GM21515 (cell line): Measurements from ENCODE around the gene FOXP4.

Experiments used
- ATAC-seq: cut with Tn5 transposase; IDR thresholded peaks from one replicate; pipeline ENCODE4 v1.9.1; 2021; ENCODE audit not compliant: unreplicated experiment

Gene FOXP4

DNA sequence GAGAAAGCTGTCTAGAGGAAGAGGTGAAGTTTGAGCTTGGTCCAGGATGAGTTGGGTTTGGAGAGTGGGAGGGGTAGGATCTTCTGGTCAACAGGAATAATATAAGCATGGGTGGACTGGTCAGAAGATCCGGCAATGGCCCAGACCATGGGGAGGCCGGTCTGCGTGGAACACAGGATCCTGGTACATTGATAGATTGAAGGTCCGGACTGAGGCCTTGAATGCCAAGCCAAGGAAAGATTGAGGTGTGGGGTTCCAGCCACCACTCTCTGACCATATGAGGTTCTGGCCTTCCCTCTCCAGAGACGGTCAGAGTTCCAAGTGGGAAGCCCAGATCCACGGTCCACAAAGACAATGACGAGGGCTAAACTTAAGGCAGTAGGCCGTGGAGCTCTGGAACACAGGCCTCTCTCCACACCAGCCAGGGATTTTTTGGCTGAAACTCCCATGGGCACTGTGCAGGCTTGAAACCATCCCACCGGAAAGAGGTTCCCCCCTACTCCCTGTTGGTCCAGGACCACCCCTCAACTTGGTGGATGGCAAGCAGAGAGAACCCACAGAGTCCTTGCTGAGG lies 95.3 kb downstream of the FOXP4 start:
- ATAC-seq = no peak

DNA sequence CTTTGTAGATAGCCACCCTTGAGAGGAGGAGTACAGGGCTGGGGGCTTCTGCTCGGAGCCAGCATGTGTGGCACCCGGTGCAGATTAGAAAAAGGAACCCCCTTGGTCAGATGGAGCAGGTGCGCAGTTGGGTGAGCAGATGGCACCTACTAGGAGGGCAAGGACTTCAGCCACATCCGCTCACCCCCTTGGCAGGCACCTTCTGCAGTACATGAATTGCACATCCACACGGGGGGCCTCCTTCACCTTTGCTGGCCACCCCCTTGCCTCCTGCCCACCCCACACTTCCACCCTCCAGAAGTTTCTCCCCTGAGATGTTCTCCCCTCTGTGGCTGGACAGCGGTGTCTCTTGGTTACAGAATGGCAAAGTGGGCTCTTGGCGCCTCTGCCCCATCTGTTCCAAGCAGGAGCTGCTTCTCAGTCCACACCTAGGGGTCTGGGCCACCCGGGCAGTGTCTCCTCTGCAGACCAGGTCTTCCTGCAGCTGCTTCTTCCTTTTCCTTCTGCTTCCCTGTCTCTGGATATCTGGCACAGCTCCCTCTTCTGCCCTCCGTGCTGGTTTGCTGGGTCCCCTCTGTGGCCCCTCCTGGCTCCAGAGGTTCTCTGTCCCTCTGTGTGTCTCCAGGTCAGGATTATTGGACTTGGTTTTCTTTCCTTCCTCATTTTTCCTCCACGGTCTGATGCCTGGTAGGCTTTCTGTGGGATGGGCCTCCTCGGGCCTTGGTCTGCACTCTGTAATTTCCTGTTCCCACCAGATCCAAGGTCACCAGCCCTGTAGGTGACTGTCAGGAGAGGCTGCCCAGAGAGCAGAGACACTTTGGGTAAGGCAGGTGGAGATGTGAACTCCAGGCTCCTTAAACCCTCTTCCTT lies 96.1 kb downstream of the FOXP4 start:
- ATAC-seq = no peak

DNA sequence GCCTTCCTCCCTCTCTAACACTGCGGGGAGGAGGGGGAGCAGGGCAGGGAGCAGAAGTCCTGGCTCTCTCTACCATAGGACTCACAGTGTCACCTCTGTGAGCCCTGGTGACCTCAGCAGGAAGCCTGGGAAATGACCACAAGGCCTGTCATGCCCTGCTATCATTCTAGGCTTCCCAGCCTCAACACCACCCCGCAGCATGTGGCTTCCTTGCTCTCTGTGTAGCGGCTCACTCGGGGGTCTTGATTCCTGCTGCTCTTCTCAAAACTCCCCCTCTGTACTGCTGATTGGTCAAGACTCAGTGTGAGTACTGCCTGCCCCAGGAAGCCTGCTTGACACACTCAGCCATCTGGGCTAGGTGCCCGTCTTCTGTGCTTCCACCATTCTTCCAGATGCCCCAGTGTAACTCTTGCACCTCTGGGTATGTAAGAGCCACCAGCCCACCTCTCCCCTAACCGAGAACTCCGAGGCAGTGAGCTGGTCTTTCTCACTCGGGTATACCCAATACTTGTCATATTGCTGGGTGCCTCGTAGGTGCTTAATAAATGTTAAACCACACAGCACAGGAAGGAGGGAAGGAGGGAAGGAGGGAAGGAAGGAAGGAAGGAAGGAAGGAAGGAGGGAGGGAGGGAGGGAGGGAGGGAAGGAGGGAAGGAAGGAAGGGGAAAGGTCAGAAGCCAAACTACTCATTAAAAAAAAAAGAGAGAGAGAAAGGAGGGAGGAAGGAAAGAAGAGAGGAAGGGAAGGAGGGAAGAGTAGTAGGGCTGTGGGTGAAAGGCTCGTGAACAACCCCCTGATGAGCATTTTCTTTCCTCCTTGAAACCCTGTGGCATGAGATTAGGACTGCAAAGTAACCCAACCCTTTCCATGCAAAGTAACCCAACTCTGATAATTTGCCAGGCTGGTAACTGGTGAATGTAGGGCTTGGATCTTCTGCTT lies 97.0 kb downstream of the FOXP4 start:
- ATAC-seq = no peak

DNA sequence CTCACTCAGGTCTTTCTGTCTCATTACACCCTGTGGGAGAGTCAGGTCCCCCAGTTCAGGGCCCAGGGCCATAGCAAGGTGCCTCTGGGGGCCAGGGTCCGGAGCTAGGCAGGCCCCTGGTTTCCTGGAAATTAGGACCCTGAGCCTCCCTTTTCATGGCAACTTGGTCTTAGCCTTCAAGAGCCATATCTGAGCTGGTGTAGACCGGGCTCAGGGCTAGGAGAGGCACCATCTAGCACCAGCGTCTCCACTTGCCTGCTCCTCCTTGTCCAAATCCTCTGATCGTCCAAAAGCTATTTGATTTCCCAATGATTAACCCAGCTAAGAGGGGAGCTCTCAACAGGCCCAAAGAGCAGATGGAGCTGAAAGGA lies 97.7 kb downstream of the FOXP4 start:
- ATAC-seq = no peak

DNA sequence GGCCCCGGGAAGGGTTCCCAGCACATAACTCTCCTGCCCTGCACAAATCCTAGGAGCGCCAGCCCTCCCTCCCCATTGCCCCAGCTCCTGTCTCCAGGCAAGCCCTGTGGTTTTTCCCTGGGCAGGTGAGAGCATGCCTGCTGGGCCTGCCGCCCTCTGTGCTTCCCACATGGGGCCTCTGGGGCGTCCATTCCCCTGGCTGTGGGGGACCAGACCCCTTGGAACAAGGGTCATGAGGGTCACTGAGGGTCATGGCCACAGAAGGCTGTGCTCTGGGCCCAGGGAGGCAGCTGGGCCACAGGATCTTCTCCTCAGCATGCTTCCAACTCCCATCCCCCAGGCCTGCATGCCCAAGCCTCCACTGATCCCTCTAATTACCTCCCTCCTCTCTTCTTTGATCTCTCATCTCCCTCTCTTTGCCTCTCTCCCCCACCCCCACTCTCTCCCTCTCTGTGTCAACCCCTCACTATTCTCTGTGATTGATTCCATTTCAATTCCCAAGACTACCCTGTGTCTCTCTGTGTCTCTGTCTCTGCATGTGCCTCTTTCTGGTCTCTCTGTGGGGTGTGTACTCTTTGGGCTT lies 98.2 kb downstream of the FOXP4 start:
- ATAC-seq = no peak

DNA sequence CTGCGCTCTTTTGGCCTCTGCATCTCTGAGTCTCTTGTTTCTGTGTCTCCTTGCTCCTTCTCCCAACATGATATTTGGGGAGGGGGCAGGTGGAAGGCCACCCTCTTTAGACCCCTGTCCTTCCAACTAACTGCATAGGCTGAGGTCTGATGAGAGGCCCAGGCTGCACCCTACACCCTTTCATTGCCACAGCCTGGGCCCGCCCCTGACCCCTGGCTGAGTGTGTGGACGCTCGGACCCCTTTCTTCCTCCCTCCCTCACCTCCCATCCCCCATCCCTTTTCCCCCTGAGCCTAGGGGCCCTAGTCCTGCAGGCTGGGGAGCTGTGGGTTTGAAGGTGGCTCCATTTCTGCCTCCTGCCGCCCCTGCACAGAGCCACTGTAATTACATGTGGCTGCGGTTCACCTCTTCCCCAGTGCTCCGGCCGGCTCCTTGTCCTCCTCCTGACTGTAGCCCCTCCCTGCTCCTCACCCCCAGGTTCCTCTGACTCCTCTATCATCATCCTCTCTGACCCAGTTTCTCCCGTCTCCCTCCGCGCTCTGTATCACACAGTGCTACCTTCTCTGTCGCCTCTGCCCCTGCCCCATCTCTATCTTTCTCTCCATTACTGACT lies 98.9 kb downstream of the FOXP4 start:
- no peak for ATAC-seq

DNA sequence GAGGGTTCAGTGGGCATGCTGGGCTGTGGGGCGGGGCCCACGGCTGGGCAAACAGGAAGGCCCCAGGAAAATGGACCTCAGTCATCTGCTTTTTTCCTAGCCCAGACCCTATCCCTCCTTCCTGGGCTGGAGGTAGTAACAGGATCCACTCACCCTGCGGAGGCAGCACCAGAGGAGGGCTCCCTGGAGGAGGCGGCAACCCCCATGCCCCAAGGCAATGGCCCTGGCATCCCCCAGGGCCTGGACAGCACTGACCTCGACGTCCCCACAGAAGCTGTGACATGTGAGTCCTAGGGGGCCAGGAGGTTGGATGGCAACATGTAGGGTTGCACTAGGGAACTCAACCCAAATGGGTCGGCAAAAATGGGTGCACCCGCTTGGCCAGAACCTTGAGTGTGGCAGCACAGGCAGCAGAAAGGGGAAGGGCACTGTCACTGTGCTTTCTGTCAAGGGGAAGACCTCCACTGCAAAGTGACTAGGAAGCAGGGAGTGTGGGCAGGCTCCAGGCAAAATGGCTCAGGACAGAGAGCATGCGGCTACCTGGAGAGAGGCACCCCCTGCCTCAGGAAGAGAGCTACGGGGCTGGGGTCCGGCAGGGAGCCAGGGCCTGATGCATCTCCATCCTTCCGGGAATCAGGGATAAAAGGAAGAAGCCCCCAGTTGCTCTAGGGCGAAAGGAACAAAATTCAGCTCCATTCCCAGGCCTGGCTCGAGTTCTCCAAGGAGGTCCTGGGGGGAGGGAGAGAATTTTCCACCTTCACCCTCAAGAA lies 100.0 kb downstream of the FOXP4 start:
- no peak for ATAC-seq

DNA sequence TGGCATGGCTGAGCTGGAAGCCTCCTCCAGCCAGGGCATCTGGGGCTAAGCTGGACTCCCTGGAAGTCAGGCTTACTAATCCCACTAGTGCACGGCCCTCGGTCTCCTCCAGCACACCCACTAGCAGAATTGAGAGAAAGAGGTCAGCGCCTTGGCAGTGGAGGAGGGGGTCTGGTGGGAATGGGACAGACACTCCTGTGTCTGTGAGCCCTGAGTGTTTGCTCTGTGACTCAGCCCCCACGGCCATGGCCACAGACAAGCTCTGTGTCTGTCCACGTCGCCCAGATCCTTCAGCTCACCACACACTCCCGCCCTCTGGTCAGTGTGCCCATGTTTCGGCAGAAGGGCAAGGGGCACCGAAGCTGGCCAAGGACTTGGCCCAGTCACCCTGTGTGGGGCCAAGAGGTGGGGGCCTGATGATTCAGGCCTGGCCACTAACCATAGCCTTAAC lies 100.9 kb downstream of the FOXP4 start:
- no peak for ATAC-seq

DNA sequence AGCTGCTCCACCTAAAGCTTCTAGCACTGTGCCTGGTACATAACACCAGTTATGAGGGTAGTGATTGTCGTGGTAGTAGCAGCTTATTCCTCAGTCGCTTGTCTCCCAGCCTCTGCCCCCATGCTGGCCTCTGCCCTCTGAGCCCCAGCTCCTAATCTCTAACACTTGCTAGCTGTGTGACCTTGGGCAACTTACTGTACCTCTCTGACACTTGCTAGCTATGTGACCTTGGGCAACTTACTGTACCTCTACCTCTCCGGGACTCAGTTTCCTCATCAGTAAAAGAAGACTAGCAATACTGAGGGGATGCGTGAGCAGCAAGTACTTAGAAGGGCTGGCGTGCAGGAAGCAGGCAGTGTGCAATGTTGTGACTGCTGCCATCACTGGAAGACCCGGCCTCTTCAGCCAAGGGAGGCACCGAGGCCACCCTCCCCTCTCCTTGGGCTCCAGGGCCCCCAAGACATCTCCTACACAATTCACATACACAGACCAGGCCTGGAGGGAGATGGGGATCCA lies 101.9 kb downstream of the FOXP4 start:
- no peak for ATAC-seq

DNA sequence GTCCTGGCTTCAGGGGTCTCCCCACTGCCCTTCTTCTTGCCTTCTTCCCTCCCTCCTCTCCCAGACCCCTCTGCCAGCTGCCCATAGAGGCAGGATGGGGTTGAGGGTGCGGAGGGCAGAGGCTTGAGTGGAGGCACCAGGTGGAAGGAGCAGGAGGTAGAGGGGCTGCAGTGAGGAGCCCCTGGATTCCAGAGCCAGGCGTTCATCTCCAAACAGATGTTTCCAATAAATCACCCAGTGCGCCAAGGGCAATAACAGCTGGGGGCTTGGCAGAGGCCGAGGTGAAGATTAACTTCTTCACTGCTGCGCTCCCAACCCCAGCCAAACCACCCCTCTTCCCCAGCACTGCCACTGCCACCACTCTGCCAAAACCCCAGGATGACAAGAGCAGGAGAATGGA lies 102.7 kb downstream of the FOXP4 start:
- ATAC-seq = no peak

DNA sequence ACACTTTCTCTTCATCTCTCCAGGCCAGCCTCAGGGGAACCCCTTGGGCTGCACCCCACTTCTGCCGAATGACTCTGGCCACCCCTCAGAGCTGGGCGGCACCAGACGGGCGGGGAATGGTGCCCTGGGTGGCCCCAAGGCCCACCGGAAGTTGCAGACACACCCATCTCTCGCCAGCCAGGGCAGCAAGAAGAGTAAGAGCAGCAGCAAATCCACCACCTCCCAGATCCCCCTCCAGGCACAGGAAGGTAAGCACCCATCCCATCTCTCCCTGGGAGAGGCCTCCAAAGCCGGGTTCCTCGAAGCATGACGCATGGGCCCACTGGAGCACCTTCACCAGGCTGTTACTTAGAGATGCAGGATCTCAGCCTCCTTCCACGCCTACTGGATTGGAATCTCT lies 103.4 kb downstream of the FOXP4 start:
- ATAC-seq = no peak

DNA sequence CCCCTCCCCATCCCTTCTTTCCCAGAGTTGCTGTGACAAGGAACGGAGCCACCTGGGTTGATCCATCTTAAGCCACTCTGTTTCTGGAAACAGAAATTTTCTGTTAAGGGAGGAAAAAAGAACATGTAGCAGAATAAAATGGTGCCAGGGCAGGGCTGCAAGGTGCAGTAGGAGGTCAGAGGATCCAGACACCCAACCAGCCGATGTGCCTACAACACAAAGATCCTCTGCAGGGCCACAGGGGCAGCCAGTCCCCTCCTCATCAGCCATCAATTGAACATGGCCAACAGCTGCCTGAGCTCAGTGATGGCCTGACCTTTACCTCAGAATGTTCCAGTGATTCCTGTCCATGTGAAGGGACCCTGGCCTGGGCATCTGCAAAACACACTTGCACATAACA lies 103.9 kb downstream of the FOXP4 start:
- ATAC-seq = no peak

DNA sequence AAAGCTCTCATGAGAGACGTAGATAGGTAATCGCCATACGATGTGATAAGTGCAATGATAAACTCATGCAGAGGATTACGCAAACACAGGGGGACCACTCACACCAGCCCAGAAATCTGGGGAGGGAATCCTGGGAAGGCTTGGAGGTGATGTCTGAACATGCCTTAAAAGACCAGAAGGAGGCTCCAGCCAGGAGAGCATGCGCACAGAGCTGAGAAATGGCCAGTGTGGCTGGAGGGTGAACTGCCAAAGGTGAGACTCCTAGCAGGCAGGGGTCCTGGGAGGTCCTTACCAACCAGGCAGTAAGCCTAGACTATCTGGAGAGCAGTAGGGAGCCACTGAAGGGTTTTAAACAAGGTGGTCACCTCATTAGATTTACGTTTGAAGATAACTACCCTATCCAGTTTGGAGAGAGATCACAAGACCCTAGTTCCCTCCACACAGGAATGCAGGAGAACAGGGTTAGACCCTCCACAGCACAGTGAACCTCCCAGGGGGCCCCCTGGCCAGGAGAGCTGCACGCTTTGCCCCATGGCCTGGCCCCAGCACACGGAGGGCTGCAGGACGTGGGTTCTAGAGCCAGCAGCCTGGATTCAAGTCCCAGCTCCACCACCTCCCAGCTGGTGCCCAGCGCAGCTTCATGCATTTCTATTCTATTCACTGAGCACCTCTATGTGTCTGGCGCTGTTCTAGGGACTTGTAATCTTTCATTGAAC lies 105.2 kb downstream of the FOXP4 start:
- ATAC-seq = no peak
